ENCODE results near the gene KDM4B. TPM values are rescaled to one million over a fixed set of nuclear protein-coding genes. Genes with fewer than 3 reads are reported as not detected.
A peak's percentile ranks its signal among the peaks of the same experiment; 100 is the strongest.
"Not testable (repeated sequence)": the region's sequence is repeated elsewhere in the genome, so short reads cannot be mapped to it uniquely, and the experiment has no call there.

The KDM4B gene
- total RNA-seq, 8 experiments from 2014 or later = 15.7 to 48.0 (median 33.0) TPM

- peak in 3 of 8 experiments; percentile 95 to 97 (median 96) for ATAC-seq (replicated peaks in 6 of 8)
- Histone ChIP-seq H3K27ac (no peak overlapping the region), H3K4me1 (replicated peaks in 1 of 2) (peaks cover 0 to 5% of the 10 kb centered on the region in 2 donors), H3K4me3 (no peak overlapping the region)
- in situ Hi-C loops (cut with MboI; ENCODE audit: low pct_unique_long_range_greater_than_20kb in 2 of 9, low sequenced_read_pairs in 9 of 9, unreplicated experiment in 9 of 9) = no loop called here
- WGBS, 10 experiments = 0 to 93% (median 76%) methylated on average over 2 to 6 of the region's 7 CpGs; no CpG with 5 or more reads in 3 of the 10 experiments
These were observed 217.6 kb downstream of the KDM4B start for GRCh38 chr19:5186293-5187050.

GRCh38 chr19:5188548-5189317 is 219.8 kb downstream of the KDM4B start:
- in situ Hi-C loops (cut with MboI; ENCODE audit: low pct_unique_long_range_greater_than_20kb in 2 of 9, low sequenced_read_pairs in 9 of 9, unreplicated experiment in 9 of 9) = no loop called here
- WGBS, 10 experiments = 38 to 100% (median 75%) methylated on average over 1 to 13 of the region's 19 CpGs; no CpG with 5 or more reads in 3 of the 10 experiments
- H3K27ac ChIP-seq = no peak overlapping the region
- H3K4me3 ChIP-seq = no peak overlapping the region
- ATAC-seq (replicated peaks in 6 of 8) = no peak
- peaks cover 12 to 21% of the 10 kb centered on the region in 2 donors for H3K4me1 ChIP-seq (replicated peaks in 1 of 2)

DNA sequence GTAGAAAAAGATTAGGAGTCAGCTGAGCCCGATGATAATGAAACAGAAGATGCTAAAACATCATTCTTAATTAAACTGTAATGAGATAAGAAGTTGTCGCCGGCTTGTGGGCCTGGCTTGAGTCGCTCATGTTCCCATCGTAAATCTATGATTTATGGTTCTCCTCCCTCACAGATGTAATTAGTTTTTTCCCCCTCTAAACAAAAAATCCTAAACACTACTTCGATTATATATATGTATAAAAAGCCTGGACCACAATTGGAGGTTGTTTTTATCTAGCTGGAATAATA is 220.3 kb downstream of the KDM4B start:
- peaks cover 14 to 22% of the 10 kb centered on the region in 2 donors for H3K4me1 ChIP-seq (replicated peaks in 1 of 2)
- 0 to 49% (median 33%) methylated on average over 2 to 6 of the region's 6 CpGs; no CpG with 5 or more reads in 1 of the 10 experiments for WGBS, 10 experiments
- no peak for ATAC-seq (replicated peaks in 6 of 8)
- in situ Hi-C loops (cut with MboI; ENCODE audit: low pct_unique_long_range_greater_than_20kb in 2 of 9, low sequenced_read_pairs in 9 of 9, unreplicated experiment in 9 of 9) = no loop called here
- no peak overlapping the region for H3K27ac ChIP-seq
- no peak overlapping the region for H3K4me3 ChIP-seq

GRCh38 chr19:5191091-5191490 is 222.2 kb downstream of the KDM4B start:
- ATAC-seq (replicated peaks in 6 of 8) = no peak
- 94 to 100% (median 100%) methylated on average over 1 to 3 of the region's 5 CpGs; no CpG with 5 or more reads in 3 of the 10 experiments for WGBS, 10 experiments
- H3K4me1 ChIP-seq (replicated peaks in 1 of 2) = peaks cover 14 to 22% of the 10 kb centered on the region in 2 donors
- H3K4me3 ChIP-seq = no peak overlapping the region
- H3K27ac ChIP-seq = no peak overlapping the region
- in situ Hi-C loops (cut with MboI; ENCODE audit: low pct_unique_long_range_greater_than_20kb in 2 of 9, low sequenced_read_pairs in 9 of 9, unreplicated experiment in 9 of 9) = no loop called here

DNA sequence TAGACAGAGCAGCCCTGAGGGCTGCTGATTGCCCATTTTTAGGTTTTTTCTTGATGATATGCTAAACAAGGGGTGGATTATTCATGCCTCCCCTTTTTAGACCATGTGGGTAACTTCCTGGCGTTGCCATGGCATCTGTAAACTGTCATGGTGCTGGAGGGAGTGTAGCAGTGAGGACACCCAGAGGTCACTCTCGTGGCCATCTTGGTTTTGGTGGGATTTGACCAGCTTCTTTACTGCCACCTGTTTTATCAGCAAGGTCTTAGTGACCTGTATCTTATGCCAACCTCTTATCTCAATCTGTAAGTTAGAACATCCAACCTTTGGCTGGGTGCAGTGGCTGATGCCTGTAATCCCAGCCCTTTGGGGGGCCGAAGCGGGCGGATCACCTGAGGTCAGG is 223.7 kb downstream of the KDM4B start:
- no peak overlapping the region for H3K4me3 ChIP-seq
- in situ Hi-C loops (cut with MboI; ENCODE audit: low pct_unique_long_range_greater_than_20kb in 2 of 9, low sequenced_read_pairs in 9 of 9, unreplicated experiment in 9 of 9) = no loop called here
- ATAC-seq (replicated peaks in 6 of 8) = peak in 2 of 8 experiments; percentile 12 to 21
- 40 to 100% (median 80%) methylated on average over 1 to 5 of the region's 5 CpGs; no CpG with 5 or more reads in 3 of the 10 experiments for WGBS, 10 experiments
- H3K4me1 ChIP-seq (replicated peaks in 1 of 2) = peaks cover 14 to 22% of the 10 kb centered on the region in 2 donors
- peak overlapping the region; percentile 71 to 92 for H3K27ac ChIP-seq

- peak in 5 of 8 experiments; percentile 90 to 94 (median 92) for ATAC-seq (replicated peaks in 6 of 8)
- no peak overlapping the region for H3K4me3 ChIP-seq
- in situ Hi-C loops (cut with MboI; ENCODE audit: low pct_unique_long_range_greater_than_20kb in 2 of 9, low sequenced_read_pairs in 9 of 9, unreplicated experiment in 9 of 9) = no loop called here
- 0 to 67% (median 9%) methylated on average over 1 to 3 of the region's 7 CpGs; no CpG with 5 or more reads in 6 of the 10 experiments for WGBS, 10 experiments
- H3K4me1 ChIP-seq (replicated peaks in 1 of 2) = peaks cover 14 to 22% of the 10 kb centered on the region in 2 donors
- H3K27ac ChIP-seq = peak overlapping the region; percentile 71 to 92
These were observed 224.3 kb downstream of the KDM4B start for GRCh38 chr19:5193192-5193591.

GRCh38 chr19:5194641-5195040 is 225.7 kb downstream of the KDM4B start:
- 69 to 100% (median 100%) methylated on average over 1 to 4 of the region's 4 CpGs; no CpG with 5 or more reads in 3 of the 10 experiments for WGBS, 10 experiments
- H3K4me3 ChIP-seq = no peak overlapping the region
- peaks cover 14 to 17% of the 10 kb centered on the region in 2 donors for H3K4me1 ChIP-seq (replicated peaks in 1 of 2)
- H3K27ac ChIP-seq = no peak overlapping the region
- in situ Hi-C loops (cut with MboI; ENCODE audit: low pct_unique_long_range_greater_than_20kb in 2 of 9, low sequenced_read_pairs in 9 of 9, unreplicated experiment in 9 of 9) = no loop called here
- no peak for ATAC-seq (replicated peaks in 6 of 8)

GRCh38 chr19:5195587-5195986 is 226.7 kb downstream of the KDM4B start:
- 43 to 100% (median 90%) methylated on average over 1 to 3 of the region's 3 CpGs; no CpG with 5 or more reads in 3 of the 10 experiments for WGBS, 10 experiments
- ATAC-seq (replicated peaks in 6 of 8); H3K4me3 ChIP-seq; in situ Hi-C loops (cut with MboI; ENCODE audit: low pct_unique_long_range_greater_than_20kb in 2 of 9, low sequenced_read_pairs in 9 of 9, unreplicated experiment in 9 of 9); H3K27ac ChIP-seq: not testable (repeated sequence)
- H3K4me1 ChIP-seq (replicated peaks in 1 of 2) = peaks cover 14 to 17% of the 10 kb centered on the region in 2 donors

DNA sequence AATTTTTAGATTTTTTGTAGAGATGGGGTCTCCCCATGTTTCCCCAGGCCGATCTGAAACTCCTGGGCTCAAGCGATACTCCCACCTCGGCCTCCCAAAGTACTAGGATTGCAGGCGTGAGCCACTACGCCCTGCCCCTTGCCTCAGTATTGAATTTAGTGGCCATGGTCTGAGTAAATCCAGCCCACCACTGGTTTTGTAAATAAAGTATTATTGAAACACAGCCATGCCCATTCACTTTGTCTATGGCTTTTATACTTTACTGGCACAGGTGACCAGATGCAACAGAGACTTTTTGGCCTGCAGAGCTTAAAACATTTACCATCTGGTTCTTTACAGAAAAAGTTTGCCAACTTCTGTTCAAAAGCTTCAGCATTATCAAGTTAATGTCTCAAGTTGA is 227.9 kb downstream of the KDM4B start:
- WGBS, 10 experiments = 96 to 100% (median 100%) methylated on average over 1 to 4 of the region's 5 CpGs; no CpG with 5 or more reads in 4 of the 10 experiments
- no peak for ATAC-seq (replicated peaks in 6 of 8)
- in situ Hi-C loops (cut with MboI; ENCODE audit: low pct_unique_long_range_greater_than_20kb in 2 of 9, low sequenced_read_pairs in 9 of 9, unreplicated experiment in 9 of 9) = no loop called here

GRCh38 chr19:5200844-5201243 is 231.9 kb downstream of the KDM4B start:
- no peak for ATAC-seq (replicated peaks in 6 of 8)
- no peak overlapping the region for H3K27ac ChIP-seq
- H3K4me1 ChIP-seq (replicated peaks in 1 of 2) = no peaks in the 10 kb centered on the region
- 71 to 100% (median 86%) methylated on average over 2 to 4 of the region's 4 CpGs; no CpG with 5 or more reads in 1 of the 10 experiments for WGBS, 10 experiments
- in situ Hi-C loops (cut with MboI; ENCODE audit: low pct_unique_long_range_greater_than_20kb in 2 of 9, low sequenced_read_pairs in 9 of 9, unreplicated experiment in 9 of 9) = no loop called here
- no peak overlapping the region for H3K4me3 ChIP-seq

More for the DNA sequence above, 227.9 kb downstream of the KDM4B start:
- Histone ChIP-seq H3K27ac (no peak overlapping the region), H3K4me1 (replicated peaks in 1 of 2) (peaks cover 14 to 16% of the 10 kb centered on the region in 2 donors), H3K4me3 (no peak overlapping the region)

DNA sequence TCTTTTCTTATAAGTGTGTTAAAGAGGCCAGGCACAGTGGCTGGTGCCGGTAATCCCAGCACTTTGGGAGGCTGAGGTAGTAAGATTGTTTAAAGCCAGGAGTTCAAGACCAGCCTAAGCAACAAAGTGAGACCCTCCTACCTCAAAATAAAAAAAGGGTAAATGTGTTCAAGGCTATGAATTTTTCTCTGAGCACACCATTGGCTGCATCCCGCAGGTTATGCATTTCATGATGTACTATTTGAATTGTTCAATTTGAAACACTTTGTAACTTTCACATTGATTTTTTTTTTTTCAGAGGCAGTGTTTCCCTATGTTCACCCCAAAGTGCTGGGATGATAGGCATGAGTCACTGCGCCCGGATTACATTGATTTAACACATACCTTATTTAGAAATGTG is 233.6 kb downstream of the KDM4B start:
- Histone ChIP-seq H3K4me3 (no peak overlapping the region), H3K27ac (no peak overlapping the region), H3K4me1 (replicated peaks in 1 of 2) (no peaks in the 10 kb centered on the region)
- 71 to 100% (median 95%) methylated on average over 2 to 4 of the region's 4 CpGs for WGBS, 10 experiments
- ATAC-seq (replicated peaks in 6 of 8) = no peak
- in situ Hi-C loops (cut with MboI; ENCODE audit: low pct_unique_long_range_greater_than_20kb in 2 of 9, low sequenced_read_pairs in 9 of 9, unreplicated experiment in 9 of 9) = no loop called here

Data from motor neuron (in vitro differentiated cells).